GM23338 (cell line): Measurements from ENCODE around the gene EPS8L1.

ENCODE experiments used
- CTCF ChIP-seq, 2 experiments: fragments of 200-600 bp in 1 of 2; sonication (generic) in 1 of 2; conservative IDR thresholded peaks; 2 replicates each; pipeline versions ENCODE4 v1.5.1 to v1.6.1; 2016 to 2017; ENCODE audit warnings: antibody characterized with exemption in 2 of 2, low read depth in 2 of 2, mild to moderate bottlenecking in 2 of 2, moderate library complexity in 1 of 2
- ETS1 ChIP-seq: IDR thresholded peaks from 2 replicates; pipeline ENCODE4 v1.6.1; 2016; ENCODE audit warnings: antibody characterized with exemption
- EZH2 ChIP-seq: fragments of 200-600 bp; sonication (generic); IDR thresholded peaks from one replicate; pipeline ENCODE4 v1.8.0; 2017; ENCODE audit warnings: antibody characterized with exemption, mild to moderate bottlenecking, low read depth; ENCODE audit not compliant: unreplicated experiment
- EZH2phosphoT487 ChIP-seq: fragments of 200-600 bp; sonication (generic); IDR thresholded peaks from one replicate; pipeline ENCODE4 v1.8.1; 2018; ENCODE audit warnings: antibody characterized with exemption; ENCODE audit not compliant: unreplicated experiment
- JUNB ChIP-seq: IDR thresholded peaks from one replicate; pipeline ENCODE4 v1.6.1; 2016; ENCODE audit warnings: antibody characterized with exemption; ENCODE audit not compliant: unreplicated experiment
- POLR2AphosphoS5 ChIP-seq: IDR thresholded peaks from 2 replicates; pipeline ENCODE4 v1.6.1; 2016; ENCODE audit warnings: antibody characterized with exemption, low read depth
- REST ChIP-seq: IDR thresholded peaks from one replicate; pipeline ENCODE4 v1.6.1; 2018; ENCODE audit warnings: antibody characterized with exemption; ENCODE audit not compliant: unreplicated experiment
- ZNF114 ChIP-seq: fragments of 250-450 bp; sonication (Bioruptor Pico); IDR thresholded peaks from 2 replicates; pipeline ENCODE4 v1.5.0; 2020; ENCODE audit warnings: mild to moderate bottlenecking, moderate library complexity

- TF ChIP-seq EZH2phosphoT487 (no peak), POLR2AphosphoS5 (no peak), CTCF (conservative IDR thresholded peaks at IDR 0.05; ENCODE audit: low read depth in 2 of 2) (no peak), REST (no peak), EZH2 (no peak), ZNF114 (CRISPR knock-in tag) (no peak), ETS1 (no peak), JUNB (no peak)
Measured at GRCh38 chr19:55119053-55119452, 43.4 kb downstream of the EPS8L1 start.
